ENCODE data around the gene SUSD3.

SUSD3 gene

DNA sequence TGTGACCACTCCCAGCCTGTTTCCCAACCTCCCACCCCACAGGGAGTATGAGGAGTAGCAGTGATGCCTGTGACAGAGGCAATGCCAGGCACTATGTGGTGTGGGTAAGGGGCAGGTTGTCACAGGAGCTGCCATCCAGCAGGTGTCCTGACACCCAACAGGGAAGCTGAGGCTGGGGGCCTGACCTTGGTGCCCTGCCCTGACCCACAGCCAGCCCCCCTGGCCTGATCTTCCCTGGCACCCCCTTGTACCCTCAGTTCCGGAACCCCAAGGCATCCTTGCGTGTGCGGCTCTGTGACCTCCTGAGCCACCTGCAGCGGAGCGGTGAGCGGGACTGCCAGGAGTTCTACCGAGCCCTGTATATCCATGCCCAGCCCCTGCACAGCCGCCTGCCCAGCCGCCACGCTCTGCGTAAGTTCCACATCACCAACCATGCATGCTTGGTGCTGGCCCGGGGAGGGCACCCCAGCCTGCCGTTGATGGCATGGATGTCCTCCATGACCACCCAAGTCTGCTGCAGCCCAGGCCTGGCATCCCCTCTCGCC, 51.9 kb downstream of the SUSD3 start:
- no peak overlapping the region for H3K4me3 ChIP-seq (ENCODE audit: low read depth, low read length)
- DNase-seq (ENCODE audit: low read depth) = no peak
- TF ChIP-seq, protein P1, sequence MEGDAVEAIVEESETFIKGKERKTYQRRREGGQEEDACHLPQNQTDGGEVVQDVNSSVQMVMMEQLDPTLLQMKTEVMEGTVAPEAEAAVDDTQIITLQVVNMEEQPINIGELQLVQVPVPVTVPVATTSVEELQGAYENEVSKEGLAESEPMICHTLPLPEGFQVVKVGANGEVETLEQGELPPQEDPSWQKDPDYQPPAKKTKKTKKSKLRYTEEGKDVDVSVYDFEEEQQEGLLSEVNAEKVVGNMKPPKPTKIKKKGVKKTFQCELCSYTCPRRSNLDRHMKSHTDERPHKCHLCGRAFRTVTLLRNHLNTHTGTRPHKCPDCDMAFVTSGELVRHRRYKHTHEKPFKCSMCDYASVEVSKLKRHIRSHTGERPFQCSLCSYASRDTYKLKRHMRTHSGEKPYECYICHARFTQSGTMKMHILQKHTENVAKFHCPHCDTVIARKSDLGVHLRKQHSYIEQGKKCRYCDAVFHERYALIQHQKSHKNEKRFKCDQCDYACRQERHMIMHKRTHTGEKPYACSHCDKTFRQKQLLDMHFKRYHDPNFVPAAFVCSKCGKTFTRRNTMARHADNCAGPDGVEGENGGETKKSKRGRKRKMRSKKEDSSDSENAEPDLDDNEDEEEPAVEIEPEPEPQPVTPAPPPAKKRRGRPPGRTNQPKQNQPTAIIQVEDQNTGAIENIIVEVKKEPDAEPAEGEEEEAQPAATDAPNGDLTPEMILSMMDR (IDR thresholded peaks at IDR 0.05; ENCODE audit: low read depth, low read length, missing control alignments) = no peak

DNA sequence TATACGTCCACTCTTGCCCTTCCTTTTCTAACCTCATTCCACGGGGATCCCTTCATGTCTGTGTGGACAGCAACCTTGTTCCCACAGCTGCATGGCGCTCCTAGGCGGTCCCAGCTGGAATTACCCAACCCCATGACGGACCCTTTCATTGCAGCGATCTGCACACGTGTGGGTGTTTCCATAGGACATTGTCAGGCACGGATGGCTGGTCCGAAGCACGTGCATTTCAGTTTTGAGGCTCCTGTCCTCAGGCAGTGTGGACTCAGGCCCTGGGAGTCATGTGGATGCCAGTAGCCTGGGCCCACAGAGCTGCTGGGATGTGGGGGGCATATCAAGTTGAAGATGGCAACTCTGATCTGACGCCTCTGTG, 52.5 kb downstream of the SUSD3 start:
- H3K4me3 ChIP-seq (ENCODE audit: low read depth, low read length) = no peak overlapping the region
- TF ChIP-seq, protein P1 (IDR thresholded peaks at IDR 0.05; ENCODE audit: low read depth, low read length, missing control alignments) = no peak
- DNase-seq (ENCODE audit: low read depth) = no peak

DNA sequence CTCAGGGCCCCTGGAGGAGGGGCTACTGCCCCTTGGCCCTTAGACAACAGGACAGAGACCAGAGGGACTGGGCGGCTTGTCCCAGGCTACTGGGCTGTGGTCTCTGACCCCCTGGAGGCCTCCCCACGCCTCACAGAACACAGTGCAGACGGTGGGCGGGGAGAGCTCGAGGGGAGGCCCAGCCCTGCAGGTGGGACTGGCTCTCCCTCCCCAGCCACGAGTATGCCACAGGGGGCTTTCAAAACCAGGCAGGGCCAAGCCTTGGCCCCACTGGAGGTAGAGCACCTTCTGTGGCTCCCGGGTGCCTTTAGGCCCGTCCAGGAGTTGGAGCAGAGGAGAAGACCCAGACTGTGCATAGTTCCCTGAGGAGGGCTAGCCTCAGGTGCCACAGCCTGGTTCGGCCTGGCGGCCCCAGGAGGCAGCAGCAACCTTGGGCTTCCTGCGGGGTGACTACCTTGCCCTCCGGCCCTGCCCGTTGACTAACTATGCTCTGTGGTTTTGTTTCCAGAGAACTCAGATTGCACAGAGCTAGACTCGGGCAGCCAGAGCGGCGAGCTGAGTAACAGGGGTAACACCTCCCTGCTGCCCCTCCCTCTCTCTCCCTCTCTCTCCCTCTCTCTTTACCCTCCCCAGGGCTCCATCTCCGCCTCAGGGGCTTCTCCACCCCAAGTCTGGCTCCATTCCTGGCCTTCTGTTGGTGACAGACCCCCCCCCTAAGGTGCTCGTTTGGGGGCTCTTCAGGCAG, 53.0 kb downstream of the SUSD3 start:
- TF ChIP-seq, protein P1 (IDR thresholded peaks at IDR 0.05; ENCODE audit: low read depth, low read length, missing control alignments) = no peak
- no peak overlapping the region for H3K4me3 ChIP-seq (ENCODE audit: low read depth, low read length)
- no peak for DNase-seq (ENCODE audit: low read depth)

DNA sequence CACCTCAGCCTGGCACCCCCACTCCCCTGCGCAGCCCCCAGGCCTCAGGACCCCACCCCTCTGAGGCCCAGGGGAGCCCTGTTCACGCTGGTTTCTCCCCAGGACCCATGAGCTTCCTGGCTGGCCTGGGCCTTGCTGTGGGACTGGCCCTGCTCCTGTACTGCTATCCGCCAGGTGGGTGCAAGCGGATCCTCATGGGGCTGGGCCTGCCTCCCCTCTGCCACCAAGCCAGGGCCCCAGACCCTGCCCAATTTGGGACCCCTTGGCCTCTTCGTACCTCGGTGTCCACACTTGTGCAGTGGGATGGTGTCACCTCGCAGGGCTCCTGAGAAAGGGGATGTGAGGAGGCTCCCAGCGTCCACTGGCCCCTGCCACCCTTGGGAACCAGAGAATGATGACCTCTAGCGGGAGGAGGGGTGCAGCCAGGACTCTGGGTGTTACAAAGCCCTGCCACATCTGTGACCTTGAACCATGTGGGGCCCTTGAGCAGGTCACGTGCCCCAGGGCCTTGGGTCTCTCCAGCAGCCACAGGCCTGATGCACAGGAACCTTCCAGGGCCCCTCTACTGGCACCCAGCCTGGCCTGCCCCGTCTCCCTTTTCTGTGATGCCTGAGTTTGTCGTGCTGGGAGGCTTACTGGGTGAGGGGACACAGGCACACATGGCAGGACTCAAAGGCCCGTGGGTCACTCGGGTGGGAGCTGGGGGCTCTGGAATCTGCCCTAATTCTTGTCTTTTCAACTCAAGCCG, 53.8 kb downstream of the SUSD3 start:
- H3K4me3 ChIP-seq (ENCODE audit: low read depth, low read length) = no peak overlapping the region
- TF ChIP-seq, protein P1 (IDR thresholded peaks at IDR 0.05; ENCODE audit: low read depth, low read length, missing control alignments) = no peak
- no peak for DNase-seq (ENCODE audit: low read depth)

DNA sequence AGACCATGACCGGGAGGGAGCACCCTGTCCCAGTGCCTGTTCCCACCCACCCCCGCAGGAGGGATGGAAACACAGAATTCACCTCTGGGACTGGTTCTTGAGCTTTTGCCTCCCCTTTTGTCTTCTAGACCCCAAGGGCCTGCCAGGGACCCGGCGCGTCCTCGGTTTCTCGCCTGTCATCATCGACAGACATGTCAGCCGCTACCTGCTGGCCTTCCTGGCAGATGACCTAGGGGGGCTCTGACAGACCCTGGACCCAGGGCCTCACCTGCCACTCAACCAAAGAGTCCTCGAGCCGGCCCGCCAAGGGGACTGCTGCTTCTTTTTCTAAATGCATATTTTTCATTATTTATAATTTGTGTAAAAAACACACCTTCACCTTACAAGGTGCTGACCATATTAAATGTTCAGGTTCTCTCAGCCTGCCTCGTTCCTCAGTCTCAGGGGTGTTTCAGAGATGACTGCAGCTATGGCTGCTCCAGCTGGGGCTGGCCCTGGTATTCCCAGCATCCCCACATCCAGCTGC, 54.4 kb downstream of the SUSD3 start:
- DNase-seq (ENCODE audit: low read depth) = no peak
- no peak overlapping the region for H3K4me3 ChIP-seq (ENCODE audit: low read depth, low read length)
- TF ChIP-seq, protein P1 (IDR thresholded peaks at IDR 0.05; ENCODE audit: low read depth, low read length, missing control alignments) = no peak

DNA sequence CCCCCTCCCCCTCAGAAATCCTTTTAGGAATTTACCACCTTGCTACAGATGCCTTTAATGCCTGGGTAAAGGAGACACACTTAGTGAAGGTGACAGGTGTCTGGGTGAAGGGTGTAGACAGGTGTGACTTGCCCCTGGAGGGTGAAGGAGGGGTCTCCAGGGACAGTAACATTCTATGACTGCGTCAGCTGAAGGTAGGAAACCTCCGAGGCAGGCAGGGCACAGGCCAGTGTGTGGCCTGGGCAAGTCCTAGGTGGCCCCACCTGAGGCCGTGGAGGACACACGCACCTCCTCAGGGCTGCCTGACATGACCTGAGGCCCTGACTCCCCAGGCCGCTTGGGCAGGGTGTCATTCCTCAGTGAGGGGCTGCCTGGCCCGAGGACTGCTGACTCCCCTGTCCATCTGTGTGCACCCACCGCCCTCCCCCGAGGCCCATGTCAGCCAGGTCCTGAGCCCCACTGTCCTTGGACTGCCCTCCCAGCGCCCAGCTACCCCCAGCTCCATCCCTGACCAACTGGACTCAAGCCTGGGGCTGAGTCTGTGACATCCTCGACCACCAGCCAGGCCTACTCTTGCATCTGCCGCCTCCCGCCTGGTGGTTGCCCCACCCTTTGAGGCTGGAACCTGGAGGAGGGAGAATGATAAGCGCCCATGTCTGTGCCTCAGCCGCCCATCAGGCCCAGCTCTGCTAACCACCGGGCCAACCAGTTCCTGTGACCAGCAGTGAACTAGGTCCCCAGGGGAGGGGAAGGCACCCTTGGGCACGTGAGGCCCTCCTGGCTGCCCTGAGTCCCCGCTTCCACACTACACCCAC, 55.9 kb downstream of the SUSD3 start:
- H3K4me3 ChIP-seq (ENCODE audit: low read depth, low read length) = no peak overlapping the region
- DNase-seq (ENCODE audit: low read depth) = no peak
- TF ChIP-seq, protein P1 (IDR thresholded peaks at IDR 0.05; ENCODE audit: low read depth, low read length, missing control alignments) = no peak
